Fibroblast of the aortic adventitia (primary cell): ENCODE results near the gene INPP4A. TPM values are rescaled to one million over a fixed set of nuclear protein-coding genes. Genes with fewer than 3 reads are reported as not detected.

ENCODE experiments used
- DNase-seq: peaks from one replicate; pipeline ENCODE4 v3.0.0-alpha.2; 2010; ENCODE audit warnings: low read depth
- H3K4me3 ChIP-seq: 2 replicates; pipeline ENCODE4 v1.5.1; 2011; ENCODE audit warnings: low read depth, mild to moderate bottlenecking, control low read depth, low read length, moderate library complexity
- total RNA-seq: library from RNA; depleted of rRNA; stranded (reverse); fragments of >200 nt; gene quantifications from 2 replicates; pipeline ENCODE4 v1.2.3, GENCODE V29; 2012; ENCODE audit warnings: low replicate concordance
- TF ChIP-seq, protein P1 (sequence below): IDR thresholded peaks from 2 replicates; pipeline ENCODE4 v1.5.1; 2011; ENCODE audit warnings: mild to moderate bottlenecking, low read length, control low read depth, inconsistent platforms; ENCODE audit not compliant: insufficient read depth

Gene INPP4A
- total RNA-seq, 1 donor, result 16.2 TPM

- TF ChIP-seq, protein P1, sequence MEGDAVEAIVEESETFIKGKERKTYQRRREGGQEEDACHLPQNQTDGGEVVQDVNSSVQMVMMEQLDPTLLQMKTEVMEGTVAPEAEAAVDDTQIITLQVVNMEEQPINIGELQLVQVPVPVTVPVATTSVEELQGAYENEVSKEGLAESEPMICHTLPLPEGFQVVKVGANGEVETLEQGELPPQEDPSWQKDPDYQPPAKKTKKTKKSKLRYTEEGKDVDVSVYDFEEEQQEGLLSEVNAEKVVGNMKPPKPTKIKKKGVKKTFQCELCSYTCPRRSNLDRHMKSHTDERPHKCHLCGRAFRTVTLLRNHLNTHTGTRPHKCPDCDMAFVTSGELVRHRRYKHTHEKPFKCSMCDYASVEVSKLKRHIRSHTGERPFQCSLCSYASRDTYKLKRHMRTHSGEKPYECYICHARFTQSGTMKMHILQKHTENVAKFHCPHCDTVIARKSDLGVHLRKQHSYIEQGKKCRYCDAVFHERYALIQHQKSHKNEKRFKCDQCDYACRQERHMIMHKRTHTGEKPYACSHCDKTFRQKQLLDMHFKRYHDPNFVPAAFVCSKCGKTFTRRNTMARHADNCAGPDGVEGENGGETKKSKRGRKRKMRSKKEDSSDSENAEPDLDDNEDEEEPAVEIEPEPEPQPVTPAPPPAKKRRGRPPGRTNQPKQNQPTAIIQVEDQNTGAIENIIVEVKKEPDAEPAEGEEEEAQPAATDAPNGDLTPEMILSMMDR, result no peak
- DNase-seq, result no peak
- no peak overlapping the region for H3K4me3 ChIP-seq
These were observed 32.4 kb downstream of the INPP4A start for GRCh38 chr2:98477036-98477435.

GRCh38 chr2:98477506-98477905 is 32.8 kb downstream of the INPP4A start:
- DNase-seq, result no peak
- TF ChIP-seq, protein P1, result no peak
- H3K4me3 ChIP-seq, result no peak overlapping the region

GRCh38 chr2:98478088-98478551 is 33.5 kb downstream of the INPP4A start:
- TF ChIP-seq, protein P1, result no peak
- no peak overlapping the region for H3K4me3 ChIP-seq
- no peak for DNase-seq

DNA sequence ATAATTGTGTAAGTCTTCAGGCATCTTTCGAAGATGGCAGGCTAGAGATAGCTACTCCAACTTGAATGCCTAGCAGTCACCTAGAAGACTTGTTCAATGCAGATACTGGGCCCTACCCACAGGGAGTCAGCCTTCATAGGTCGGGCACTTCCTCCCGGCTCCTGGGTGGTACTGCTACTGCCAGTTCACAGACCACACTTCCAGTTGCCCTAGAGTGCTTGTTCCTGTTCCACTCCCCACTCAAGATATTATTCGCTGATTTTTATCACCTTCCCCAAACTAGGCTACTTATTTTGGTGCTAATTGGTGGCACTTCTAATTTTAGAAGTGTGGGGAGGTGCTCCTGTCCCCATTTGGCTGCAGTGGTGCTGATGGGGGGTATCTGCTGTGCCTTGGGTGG is 34.2 kb downstream of the INPP4A start:
- no peak for DNase-seq
- TF ChIP-seq, protein P1, result no peak
- no peak overlapping the region for H3K4me3 ChIP-seq

DNA sequence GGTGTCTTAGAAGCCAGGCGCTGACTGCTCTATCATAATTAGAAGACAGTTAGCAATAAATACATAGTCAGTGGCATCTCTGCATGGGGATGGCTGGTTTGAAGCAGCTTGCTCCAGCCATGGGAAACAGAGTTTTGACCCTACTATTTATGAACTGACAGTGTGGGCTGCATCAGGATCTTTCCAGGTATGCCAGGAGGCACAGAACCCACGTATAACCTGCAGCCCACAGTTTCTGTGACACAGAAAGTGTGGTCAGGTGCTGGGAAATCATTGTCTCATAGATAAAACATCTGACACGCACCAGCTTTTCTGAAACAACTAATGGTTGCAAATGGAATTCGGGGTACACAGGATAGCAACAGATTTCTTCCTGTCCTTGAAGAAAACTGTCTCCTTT is 34.7 kb downstream of the INPP4A start:
- H3K4me3 ChIP-seq, result no peak overlapping the region
- no peak for DNase-seq
- TF ChIP-seq, protein P1, result no peak

DNA sequence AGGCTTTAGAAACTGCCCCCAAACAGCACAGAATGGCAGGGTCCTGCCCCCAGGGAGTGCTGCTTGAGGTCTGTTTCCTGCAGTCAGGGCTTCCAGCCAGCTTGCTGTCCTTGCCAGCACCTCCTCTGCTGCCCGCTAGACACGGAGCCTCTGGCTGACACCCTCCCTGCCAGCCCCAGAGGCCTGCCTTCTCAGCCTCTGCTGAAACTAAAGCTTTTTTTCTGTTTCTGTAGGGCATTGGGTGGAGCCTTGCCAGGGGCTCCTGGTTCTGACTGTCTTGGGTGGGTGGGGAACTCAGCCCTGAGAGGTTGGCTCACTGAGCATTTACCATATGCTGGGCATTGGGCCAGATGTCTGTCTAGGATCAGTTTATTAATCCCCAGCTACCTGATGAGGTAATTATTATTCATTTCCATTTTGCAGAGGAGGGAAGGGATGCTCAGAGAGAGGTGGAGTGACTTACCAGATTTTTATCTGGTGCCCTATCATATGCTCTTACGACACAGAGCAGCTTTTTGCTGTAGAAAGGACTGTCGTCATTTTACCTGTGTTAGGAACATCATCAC is 35.4 kb downstream of the INPP4A start:
- TF ChIP-seq, protein P1, result no peak
- peak; percentile 64 for DNase-seq
- H3K4me3 ChIP-seq, result no peak overlapping the region

- TF ChIP-seq, protein P1, result no peak
- no peak overlapping the region for H3K4me3 ChIP-seq
- DNase-seq, result no peak
These were observed 35.9 kb downstream of the INPP4A start for GRCh38 chr2:98480598-98480997.
